ENCODE measurements around the gene DDX24. TPM values are rescaled to one million over a fixed set of nuclear protein-coding genes. Genes with fewer than 3 reads are reported as not detected.

Gene DDX24
- total and polyA plus RNA-seq, 9 of the 15 experiments (the other 6 are each of a cell fraction or from before 2014, with no cell fraction given) = 82.4 to 175 (median 122) TPM

GRCh38 chr14:94026173-94026888 lies 54.7 kb downstream of the DDX24 start, which contains the start of gene OTUB2 (continued):
- TF ChIP-seq, protein P1, sequence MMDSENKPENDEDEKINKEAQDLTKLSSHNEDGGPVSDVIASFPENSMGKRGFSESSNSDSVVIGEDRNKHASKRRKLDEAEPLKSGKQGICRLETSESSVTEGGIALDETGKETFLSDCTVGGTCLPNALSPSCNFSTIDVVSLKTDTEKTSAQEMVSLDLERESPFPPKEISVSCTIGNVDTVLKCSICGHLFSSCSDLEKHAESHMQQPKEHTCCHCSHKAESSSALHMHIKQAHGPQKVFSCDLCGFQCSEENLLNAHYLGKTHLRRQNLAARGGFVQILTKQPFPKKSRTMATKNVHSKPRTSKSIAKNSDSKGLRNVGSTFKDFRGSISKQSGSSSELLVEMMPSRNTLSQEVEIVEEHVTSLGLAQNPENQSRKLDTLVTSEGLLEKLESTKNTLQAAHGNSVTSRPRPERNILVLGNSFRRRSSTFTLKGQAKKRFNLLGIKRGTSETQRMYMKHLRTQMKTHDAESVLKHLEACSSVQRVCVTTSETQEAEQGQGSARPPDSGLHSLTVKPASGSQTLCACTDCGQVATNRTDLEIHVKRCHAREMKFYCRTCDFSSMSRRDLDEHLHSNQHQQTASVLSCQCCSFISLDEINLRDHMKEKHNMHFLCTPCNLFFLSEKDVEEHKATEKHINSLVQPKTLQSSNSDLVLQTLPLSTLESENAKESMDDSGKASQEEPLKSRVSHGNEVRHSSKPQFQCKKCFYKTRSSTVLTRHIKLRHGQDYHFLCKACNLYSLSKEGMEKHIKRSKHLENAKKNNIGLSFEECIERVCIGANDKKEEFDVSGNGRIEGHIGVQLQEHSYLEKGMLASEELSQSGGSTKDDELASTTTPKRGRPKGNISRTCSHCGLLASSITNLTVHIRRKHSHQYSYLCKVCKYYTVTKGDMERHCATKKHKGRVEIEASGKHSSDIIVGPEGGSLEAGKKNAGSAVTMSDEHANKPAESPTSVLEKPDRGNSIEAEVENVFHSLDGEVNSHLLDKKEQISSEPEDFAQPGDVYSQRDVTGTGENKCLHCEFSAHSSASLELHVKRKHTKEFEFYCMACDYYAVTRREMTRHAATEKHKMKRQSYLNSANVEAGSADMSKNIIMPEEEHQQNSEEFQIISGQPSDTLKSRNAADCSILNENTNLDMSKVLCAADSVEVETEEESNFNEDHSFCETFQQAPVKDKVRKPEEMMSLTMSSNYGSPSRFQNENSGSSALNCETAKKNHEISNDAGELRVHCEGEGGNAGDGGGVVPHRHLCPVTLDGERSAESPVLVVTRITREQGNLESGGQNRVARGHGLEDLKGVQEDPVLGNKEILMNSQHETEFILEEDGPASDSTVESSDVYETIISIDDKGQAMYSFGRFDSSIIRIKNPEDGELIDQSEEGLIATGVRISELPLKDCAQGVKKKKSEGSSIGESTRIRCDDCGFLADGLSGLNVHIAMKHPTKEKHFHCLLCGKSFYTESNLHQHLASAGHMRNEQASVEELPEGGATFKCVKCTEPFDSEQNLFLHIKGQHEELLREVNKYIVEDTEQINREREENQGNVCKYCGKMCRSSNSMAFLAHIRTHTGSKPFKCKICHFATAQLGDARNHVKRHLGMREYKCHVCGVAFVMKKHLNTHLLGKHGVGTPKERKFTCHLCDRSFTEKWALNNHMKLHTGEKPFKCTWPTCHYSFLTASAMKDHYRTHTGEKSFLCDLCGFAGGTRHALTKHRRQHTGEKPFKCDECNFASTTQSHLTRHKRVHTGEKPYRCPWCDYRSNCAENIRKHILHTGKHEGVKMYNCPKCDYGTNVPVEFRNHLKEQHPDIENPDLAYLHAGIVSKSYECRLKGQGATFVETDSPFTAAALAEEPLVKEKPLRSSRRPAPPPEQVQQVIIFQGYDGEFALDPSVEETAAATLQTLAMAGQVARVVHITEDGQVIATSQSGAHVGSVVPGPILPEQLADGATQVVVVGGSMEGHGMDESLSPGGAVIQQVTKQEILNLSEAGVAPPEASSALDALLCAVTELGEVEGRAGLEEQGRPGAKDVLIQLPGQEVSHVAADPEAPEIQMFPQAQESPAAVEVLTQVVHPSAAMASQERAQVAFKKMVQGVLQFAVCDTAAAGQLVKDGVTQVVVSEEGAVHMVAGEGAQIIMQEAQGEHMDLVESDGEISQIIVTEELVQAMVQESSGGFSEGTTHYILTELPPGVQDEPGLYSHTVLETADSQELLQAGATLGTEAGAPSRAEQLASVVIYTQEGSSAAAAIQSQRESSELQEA (IDR thresholded peaks at IDR 0.05; ENCODE audit: low read depth) = no peak
- TF ChIP-seq NFIX (CRISPR knock-in tag; IDR thresholded peaks at IDR 0.05; ENCODE audit: low read depth) (no peak), CEBPG (CRISPR knock-in tag; IDR thresholded peaks at IDR 0.05) (no peak), CEBPG (tag; conservative IDR thresholded peaks at IDR 0.05 in 1 of 2, IDR thresholded peaks at IDR 0.05 in 1 of 2) (no peak), HIVEP1 (CRISPR knock-in tag; IDR thresholded peaks at IDR 0.05) (no peak), HDAC2 (IDR thresholded peaks at IDR 0.05) (no peak), CXXC5 (CRISPR knock-in tag; IDR thresholded peaks at IDR 0.05) (peak; percentile 92), SMARCE1 (IDR thresholded peaks at IDR 0.05) (no peak), U2AF2 (optimal IDR thresholded peaks at IDR 0.05; ENCODE audit: low read depth, low read length) (no peak), ZBTB12 (CRISPR knock-in tag; IDR thresholded peaks at IDR 0.05) (peak; percentile 62; the same call in 1 of the 2 replicates), EZH2 (IDR thresholded peaks at IDR 0.05; ENCODE audit: borderline replicate concordance, low read depth, low read length) (no peak), FOXJ2 (tag; IDR thresholded peaks at IDR 0.05) (no peak), STAT6 (CRISPR knock-in tag; IDR thresholded peaks at IDR 0.05) (no peak)
